ENCODE measurements around the gene CDX1. TPM values are rescaled to one million over a fixed set of nuclear protein-coding genes. Genes with fewer than 3 reads are reported as not detected.

The CDX1 gene
- total and polyA plus RNA-seq, 8 donors: 0.31 to 472 (median 2.0) TPM; not detected in 5

GRCh38 chr5:150167908-150168307, 1.3 kb downstream of the CDX1 start:
- Histone ChIP-seq H3K36me3 (no peaks in the 10 kb centered on the region), H3K27ac (no peak overlapping the region), H3K4me1 (peaks cover 0 to 22% (median 16%) of the 10 kb centered on the region in 4 donors), H3K4me3 (no peak overlapping the region), H3K27me3 (peaks cover 0 to 54% (median 21%) of the 10 kb centered on the region in 3 donors), H3K9me3 (no peaks in the 10 kb centered on the region)
- no peak for TF ChIP-seq EP300 (IDR thresholded peaks at IDR 0.05)
- no peak for TF ChIP-seq POLR2A (IDR thresholded peaks at IDR 0.05)
- no peak for TF ChIP-seq POLR2AphosphoS5 (IDR thresholded peaks at IDR 0.05)
- TF ChIP-seq CTCF (IDR thresholded peaks at IDR 0.05): no peak
- intact Hi-C loops (cut with DNase I; ENCODE audit: low total_unique reads): no loop called here
- no peak for DNase-seq
- 73 to 88% (median 83%) methylated on average over 14 of the region's 14 CpGs for WGBS, 5 donors

- Histone ChIP-seq H3K9me3 (no peaks in the 10 kb centered on the region), H3K27me3 (peaks cover 0 to 54% (median 21%) of the 10 kb centered on the region in 3 donors), H3K4me1 (peaks cover 0 to 13% (median 9%) of the 10 kb centered on the region in 4 donors), H3K36me3 (no peaks in the 10 kb centered on the region), H3K27ac (no peak overlapping the region), H3K4me3 (no peak overlapping the region)
- 30 to 62% (median 53%) methylated on average over 3 of the region's 3 CpGs for WGBS, 5 donors
- no peak for DNase-seq
- intact Hi-C loops (cut with DNase I; ENCODE audit: low total_unique reads): no loop called here
- TF ChIP-seq CTCF (IDR thresholded peaks at IDR 0.05) (no peak), POLR2A (IDR thresholded peaks at IDR 0.05) (no peak), POLR2AphosphoS5 (IDR thresholded peaks at IDR 0.05) (no peak), EP300 (IDR thresholded peaks at IDR 0.05) (no peak)
These were observed 2.3 kb downstream of the CDX1 start for GRCh38 chr5:150168864-150169263.

GRCh38 chr5:150172145-150172544, 5.6 kb downstream of the CDX1 start:
- Histone ChIP-seq H3K27ac (no peak overlapping the region), H3K4me3 (no peak overlapping the region)
- DNase-seq: no peak

GRCh38 chr5:150172556-150172955, 6.0 kb downstream of the CDX1 start:
- Histone ChIP-seq H3K27ac (no peak overlapping the region), H3K27me3 (peaks cover 0 to 35% (median 10%) of the 10 kb centered on the region in 3 donors), H3K36me3 (no peaks in the 10 kb centered on the region), H3K4me3 (no peak overlapping the region), H3K4me1 (no peaks in the 10 kb centered on the region), H3K9me3 (no peaks in the 10 kb centered on the region)
- 92 to 98% (median 95%) methylated on average over 4 of the region's 4 CpGs for WGBS, 5 donors
- intact Hi-C loops (cut with DNase I; ENCODE audit: low total_unique reads): no loop called here
- DNase-seq: no peak
- TF ChIP-seq POLR2A (IDR thresholded peaks at IDR 0.05) (no peak), POLR2AphosphoS5 (IDR thresholded peaks at IDR 0.05) (no peak)

More at GRCh38 chr5:150172145-150172544, 5.6 kb downstream of the CDX1 start:
- no peaks in the 10 kb centered on the region for H3K9me3 ChIP-seq
- 32 to 63% (median 44%) methylated on average over 1 of the region's 1 CpG for WGBS, 5 donors
- TF ChIP-seq POLR2A (IDR thresholded peaks at IDR 0.05) (no peak), EP300 (IDR thresholded peaks at IDR 0.05) (no peak), POLR2AphosphoS5 (IDR thresholded peaks at IDR 0.05) (no peak), CTCF (IDR thresholded peaks at IDR 0.05) (no peak)
- H3K36me3 ChIP-seq: no peaks in the 10 kb centered on the region
- peaks cover 0 to 3% (median 2%) of the 10 kb centered on the region in 4 donors for H3K4me1 ChIP-seq
- peaks cover 0 to 39% (median 15%) of the 10 kb centered on the region in 3 donors for H3K27me3 ChIP-seq
- intact Hi-C loops (cut with DNase I; ENCODE audit: low total_unique reads): no loop called here

- no peak for DNase-seq
- Histone ChIP-seq H3K27ac (no peak overlapping the region), H3K4me3 (no peak overlapping the region), H3K4me1 (no peaks in the 10 kb centered on the region), H3K9me3 (no peaks in the 10 kb centered on the region), H3K27me3 (peaks cover 0 to 29% (median 4%) of the 10 kb centered on the region in 3 donors), H3K36me3 (no peaks in the 10 kb centered on the region)
- 51 to 68% (median 64%) methylated on average over 3 of the region's 3 CpGs for WGBS, 5 donors
- TF ChIP-seq CTCF (IDR thresholded peaks at IDR 0.05) (no peak), POLR2A (IDR thresholded peaks at IDR 0.05) (no peak), EP300 (IDR thresholded peaks at IDR 0.05) (no peak), POLR2AphosphoS5 (IDR thresholded peaks at IDR 0.05) (no peak)
- intact Hi-C loops (cut with DNase I; ENCODE audit: low total_unique reads): no loop called here
These were observed 6.6 kb downstream of the CDX1 start for GRCh38 chr5:150173161-150173560.
